Spleen (tissue), 11 donors: Measurements from ENCODE around the gene PAK6. TPM values are rescaled to one million over a fixed set of nuclear protein-coding genes. Genes with fewer than 3 reads are reported as not detected.

ENCODE experiments used
- DNase-seq: peaks from one replicate; pipeline ENCODE4 v3.0.0-alpha.2; 2020
- H3K27ac ChIP-seq, 8 donors: fragments of 200-600 bp; sonication (generic) in 7 of 8; 1 replicate in 4 of 8; 2 replicates in 4 of 8; pipeline versions ENCODE4 v1.5.0 to v1.8.0; 2016 to 2021; ENCODE audit warnings: inconsistent platforms in 4 of 8, mild to moderate bottlenecking in 4 of 8, moderate library complexity in 1 of 8
- H3K27me3 ChIP-seq, 7 donors: fragments of 200-600 bp; sonication (generic) in 6 of 7; replicated peaks in 1 of 7; 1 replicate in 4 of 7; 2 replicates in 3 of 7; pipeline versions ENCODE4 v1.5.0 to v1.8.0; 2016 to 2021; ENCODE audit warnings: inconsistent platforms in 3 of 7, mild to moderate bottlenecking in 1 of 7
- H3K36me3 ChIP-seq, 6 donors: fragments of 200-600 bp; sonication (generic) in 5 of 6; 1 replicate in 4 of 6; 2 replicates in 2 of 6; pipeline versions ENCODE4 v1.5.0 to v1.8.0; 2016 to 2021; ENCODE audit warnings: inconsistent platforms in 2 of 6
- H3K4me1 ChIP-seq, 6 donors: fragments of 200-600 bp; sonication (generic) in 5 of 6; 1 replicate in 3 of 6; 2 replicates in 3 of 6; pipeline versions ENCODE4 v1.5.0 to v1.8.0; 2016 to 2021; ENCODE audit warnings: inconsistent platforms in 3 of 6
- H3K4me3 ChIP-seq, 8 donors: fragments of 200-600 bp; sonication (generic) in 7 of 8; 1 replicate in 4 of 8; 2 replicates in 4 of 8; pipeline versions ENCODE4 v1.5.0 to v1.8.0; 2016 to 2021; ENCODE audit warnings: inconsistent platforms in 4 of 8, mild to moderate bottlenecking in 4 of 8, moderate library complexity in 2 of 8
- H3K9me3 ChIP-seq, 8 donors: fragments of 200-600 bp; sonication (generic) in 7 of 8; 1 replicate in 4 of 8; 2 replicates in 4 of 8; pipeline versions ENCODE4 v1.5.0 to v1.8.0; 2016 to 2021; ENCODE audit warnings: inconsistent platforms in 4 of 8
- CTCF ChIP-seq, 11 experiments: fragments of 200-600 bp in 7 of 11; fragments of 450-650 bp in 4 of 11; sonication (generic) in 4 of 11; IDR thresholded peaks in 8 of 11; conservative IDR thresholded peaks in 3 of 11; 1 replicate in 7 of 11; 2 replicates in 4 of 11; pipeline versions ENCODE4 v1.4.0 to v1.8.0; 2016 to 2021; ENCODE audit warnings: antibody characterized with exemption in 11 of 11, inconsistent platforms in 4 of 11, mild to moderate bottlenecking in 1 of 11
- POLR2A ChIP-seq, 3 donors: fragments of 450-650 bp; IDR thresholded peaks; one replicate each; pipeline ENCODE4 v1.5.1; 2017; ENCODE audit warnings: antibody characterized with exemption in 3 of 3, mild to moderate bottlenecking in 1 of 3
- POLR2AphosphoS5 ChIP-seq, 3 donors: sonication (generic); formaldehyde crosslinking; IDR thresholded peaks; one replicate each; pipeline ENCODE4 v1.5.1; 2017; ENCODE audit warnings: antibody characterized with exemption in 3 of 3
- WGBS, 5 donors: extraction: QIAGEN DNeasy Blood & Tissue Kit in 3 of 5; methylation state at CpG; one replicate each; pipeline versions ENCODE4 v1.1.5 to v1.1.7; 2013 to 2018; 5-methylcytosine and 5-hydroxymethylcytosine counted together
- intact Hi-C: fragments of 100-400 bp; cut with DNase I; formaldehyde crosslinking; loops from one replicate; pipeline ENCODE4 v1.15.0; 2023; ENCODE audit warnings: low total_unique reads
- polyA plus RNA-seq, 3 donors: library from polyadenylated mRNA; stranded (reverse); fragments of 200-250 nt; gene quantifications; one replicate each; pipeline ENCODE4 v1.2.1, GENCODE V29; 2013
- total RNA-seq, 7 donors: library from RNA; depleted of rRNA in 3 of 7; stranded (reverse); fragments of >200 nt in 3 of 7; fragmentation: NEBNext Ultra II Directional in 4 of 7; extraction: Animal tissue kit (Norgen Biotek cat#: 25700) in 4 of 7; gene quantifications; one replicate each; pipeline versions ENCODE4 v1.1.0 to v1.2.1, GENCODE V29; 2016 to 2021
- donor health status: healthy with polysubstance abuse.
- donor health status: DM: no; HTN: no; CAD: no; lungs with moderate emphysema.
- donor health status: DM: no; HTN: no; CAD: no.
- donor health status: Bipolar disorder and iron deficiency.
- donor health status: healthy.
- donor health status: DM: no; HTN: no; CAD: no.
- donor health status: DM: yes; HTN: yes; CAD: no.

PAK6 gene
- total and polyA plus RNA-seq, 10 donors = 0.24 to 5.4 (median 1.7) TPM

GRCh38 chr15:40297356-40297755 lies 58.5 kb downstream of the PAK6 start:
- Histone ChIP-seq H3K27me3 (no peaks in the 10 kb centered on the region), H3K4me1 (peaks cover 0 to 28% (median 7%) of the 10 kb centered on the region in 6 donors), H3K36me3 (peaks cover 3 to 100% (median 65%) of the 10 kb centered on the region in 6 donors), H3K9me3 (peaks cover 0 to 23% (median 14%) of the 10 kb centered on the region in 8 donors), H3K4me3 (no peak overlapping the region), H3K27ac (no peak overlapping the region)
- intact Hi-C loops = no loop called here
- DNase-seq = peak; percentile 29
- TF ChIP-seq CTCF (IDR thresholded peaks at IDR 0.05 in 8 of 11, conservative IDR thresholded peaks at IDR 0.05 in 3 of 11) (no peak), POLR2AphosphoS5 (IDR thresholded peaks at IDR 0.05) (no peak), POLR2A (IDR thresholded peaks at IDR 0.05) (no peak)
- WGBS, 5 donors = 93 to 97% (median 95%) methylated on average over 9 to 10 of the region's 10 CpGs

GRCh38 chr15:40298216-40298935 lies 59.5 kb downstream of the PAK6 start:
- DNase-seq = peak; percentile 52
- WGBS, 5 donors = 91 to 94% (median 92%) methylated on average over 12 to 17 of the region's 17 CpGs

GRCh38 chr15:40300367-40300766 lies 61.5 kb downstream of the PAK6 start:
- Histone ChIP-seq H3K9me3 (peaks cover 0 to 23% (median 14%) of the 10 kb centered on the region in 8 donors), H3K27me3 (no peaks in the 10 kb centered on the region), H3K4me3 (no peak overlapping the region), H3K27ac (no peak overlapping the region), H3K36me3 (peaks cover 3 to 93% (median 58%) of the 10 kb centered on the region in 6 donors), H3K4me1 (peaks cover 0 to 43% (median 10%) of the 10 kb centered on the region in 6 donors)
- no peak for DNase-seq
- intact Hi-C loops = no loop called here
- TF ChIP-seq POLR2AphosphoS5 (IDR thresholded peaks at IDR 0.05) (no peak), CTCF (IDR thresholded peaks at IDR 0.05 in 8 of 11, conservative IDR thresholded peaks at IDR 0.05 in 3 of 11) (no peak), POLR2A (IDR thresholded peaks at IDR 0.05) (no peak)
- 94 to 98% (median 97%) methylated on average over 2 of the region's 2 CpGs for WGBS, 5 donors

More at GRCh38 chr15:40298216-40298935, 59.5 kb downstream of the PAK6 start:
- H3K27ac ChIP-seq = no peak overlapping the region
- peaks cover 0 to 28% (median 7%) of the 10 kb centered on the region in 6 donors for H3K4me1 ChIP-seq
- intact Hi-C loops = no loop called here
- H3K9me3 ChIP-seq = peaks cover 0 to 23% (median 14%) of the 10 kb centered on the region in 8 donors
- TF ChIP-seq CTCF (IDR thresholded peaks at IDR 0.05 in 8 of 11, conservative IDR thresholded peaks at IDR 0.05 in 3 of 11) = no peak
- no peak for TF ChIP-seq POLR2A (IDR thresholded peaks at IDR 0.05)
- no peak for TF ChIP-seq POLR2AphosphoS5 (IDR thresholded peaks at IDR 0.05)
- H3K27me3 ChIP-seq = no peaks in the 10 kb centered on the region
- H3K36me3 ChIP-seq = peaks cover 3 to 100% (median 70%) of the 10 kb centered on the region in 6 donors
- no peak overlapping the region for H3K4me3 ChIP-seq

GRCh38 chr15:40300771-40301170 lies 61.9 kb downstream of the PAK6 start:
- TF ChIP-seq POLR2AphosphoS5 (IDR thresholded peaks at IDR 0.05) = no peak
- TF ChIP-seq POLR2A (IDR thresholded peaks at IDR 0.05) = no peak
- no peak for TF ChIP-seq CTCF (IDR thresholded peaks at IDR 0.05 in 8 of 11, conservative IDR thresholded peaks at IDR 0.05 in 3 of 11)
- H3K36me3 ChIP-seq = peaks cover 3 to 93% (median 56%) of the 10 kb centered on the region in 6 donors
- 93 to 100% (median 96%) methylated on average over 2 of the region's 2 CpGs for WGBS, 5 donors
- no peaks in the 10 kb centered on the region for H3K27me3 ChIP-seq
- H3K4me3 ChIP-seq = no peak overlapping the region
- peaks cover 0 to 47% (median 14%) of the 10 kb centered on the region in 6 donors for H3K4me1 ChIP-seq
- intact Hi-C loops = no loop called here
- H3K9me3 ChIP-seq = peaks cover 0 to 23% (median 14%) of the 10 kb centered on the region in 8 donors
- no peak overlapping the region for H3K27ac ChIP-seq
- no peak for DNase-seq
